CD8-positive, alpha-beta memory T cell (primary cell): Measurements from ENCODE around the gene LPAR2. TPM values are rescaled to one million over a fixed set of nuclear protein-coding genes. Genes with fewer than 3 reads are reported as not detected.

Experiments used
- CTCF ChIA-PET: fragments of 350-600 bp; sonication (Branson Sonifier 250); formaldehyde crosslinking; loops from one replicate; lab custom pipeline; 2021; ENCODE audit warnings: antibody characterized with exemption; lab: Charles Lee
- POLR2A ChIA-PET: fragments of 350-600 bp; sonication (Branson Sonifier 250); formaldehyde crosslinking; loops from one replicate; lab custom pipeline; 2021; ENCODE audit warnings: antibody characterized with exemption; lab: Charles Lee
- DNase-seq, 5 donors: peaks; one replicate each; pipeline versions ENCODE4 v3.0.0 to v3.0.0-alpha.2; 2020 to 2022; ENCODE audit warnings: mixed read lengths in 1 of 5
- H3K27ac ChIP-seq: one replicate; pipeline ENCODE4 v1.7.0; 2013; ENCODE audit warnings: low read depth, mild to moderate bottlenecking, low read length, moderate library complexity
- H3K27me3 ChIP-seq: 2 replicates; pipeline ENCODE4 v1.7.0; 2013; ENCODE audit warnings: low read length, mild to moderate bottlenecking; ENCODE audit not compliant: insufficient read depth, poor library complexity, severe bottlenecking
- H3K36me3 ChIP-seq: 2 replicates; pipeline ENCODE4 v1.7.0; 2013; ENCODE audit warnings: mild to moderate bottlenecking, low read length, moderate library complexity; ENCODE audit not compliant: insufficient read depth
- H3K4me1 ChIP-seq: 2 replicates; pipeline ENCODE4 v1.7.0; 2013; ENCODE audit warnings: mild to moderate bottlenecking, low read length, moderate library complexity; ENCODE audit not compliant: insufficient read depth
- H3K4me3 ChIP-seq: 2 replicates; pipeline ENCODE4 v1.7.0; 2013; ENCODE audit warnings: mild to moderate bottlenecking, low read length
- H3K9me3 ChIP-seq: 2 replicates; pipeline ENCODE4 v1.7.0; 2013; ENCODE audit warnings: mild to moderate bottlenecking, low read length
- H3K27ac Mint-ChIP-seq, 8 donors: one replicate each; pipeline ENCODE4 v1.8.0; 2020 to 2021; ENCODE audit warnings: mixed read lengths in 8 of 8, mild to moderate bottlenecking in 6 of 8, inconsistent platforms in 3 of 8, moderate library complexity in 3 of 8
- H3K27me3 Mint-ChIP-seq, 2 donors: one replicate each; pipeline ENCODE4 v1.8.0; 2020 to 2021; ENCODE audit warnings: mixed read lengths in 2 of 2, mild to moderate bottlenecking in 1 of 2, moderate library complexity in 1 of 2
- H3K36me3 Mint-ChIP-seq, 3 donors: one replicate each; pipeline ENCODE4 v1.8.0; 2020 to 2021; ENCODE audit warnings: mixed read lengths in 3 of 3, inconsistent platforms in 1 of 3, mild to moderate bottlenecking in 1 of 3
- H3K4me1 Mint-ChIP-seq, 3 donors: one replicate each; pipeline ENCODE4 v1.8.0; 2020 to 2021; ENCODE audit warnings: mixed read lengths in 3 of 3, inconsistent platforms in 1 of 3, mild to moderate bottlenecking in 1 of 3
- H3K4me3 Mint-ChIP-seq, 7 donors: one replicate each; pipeline ENCODE4 v1.8.0; 2020 to 2021; ENCODE audit warnings: mixed read lengths in 7 of 7, mild to moderate bottlenecking in 6 of 7, moderate library complexity in 4 of 7, inconsistent platforms in 2 of 7
- H3K9me3 Mint-ChIP-seq, 5 donors: one replicate each; pipeline ENCODE4 v1.8.0; 2020 to 2022; ENCODE audit warnings: mixed read lengths in 5 of 5, mild to moderate bottlenecking in 3 of 5, moderate library complexity in 2 of 5, inconsistent platforms in 1 of 5
- polyA plus RNA-seq: library from polyadenylated mRNA; unstranded; fragments of 300-500 nt; fragmentation: Illumina TruSeq; gene quantifications from one replicate; pipeline ENCODE4 v1.2.3, GENCODE V29; 2021
- total RNA-seq, 2 experiments: library from RNA; stranded (reverse); gene quantifications; one replicate each; pipeline ENCODE4 v1.2.3, GENCODE V29; 2021

Gene LPAR2
- 10 to 100 TPM; 23.6 to 24.8 TPM for total RNA-seq
- 37.8 TPM for polyA plus RNA-seq

DNA sequence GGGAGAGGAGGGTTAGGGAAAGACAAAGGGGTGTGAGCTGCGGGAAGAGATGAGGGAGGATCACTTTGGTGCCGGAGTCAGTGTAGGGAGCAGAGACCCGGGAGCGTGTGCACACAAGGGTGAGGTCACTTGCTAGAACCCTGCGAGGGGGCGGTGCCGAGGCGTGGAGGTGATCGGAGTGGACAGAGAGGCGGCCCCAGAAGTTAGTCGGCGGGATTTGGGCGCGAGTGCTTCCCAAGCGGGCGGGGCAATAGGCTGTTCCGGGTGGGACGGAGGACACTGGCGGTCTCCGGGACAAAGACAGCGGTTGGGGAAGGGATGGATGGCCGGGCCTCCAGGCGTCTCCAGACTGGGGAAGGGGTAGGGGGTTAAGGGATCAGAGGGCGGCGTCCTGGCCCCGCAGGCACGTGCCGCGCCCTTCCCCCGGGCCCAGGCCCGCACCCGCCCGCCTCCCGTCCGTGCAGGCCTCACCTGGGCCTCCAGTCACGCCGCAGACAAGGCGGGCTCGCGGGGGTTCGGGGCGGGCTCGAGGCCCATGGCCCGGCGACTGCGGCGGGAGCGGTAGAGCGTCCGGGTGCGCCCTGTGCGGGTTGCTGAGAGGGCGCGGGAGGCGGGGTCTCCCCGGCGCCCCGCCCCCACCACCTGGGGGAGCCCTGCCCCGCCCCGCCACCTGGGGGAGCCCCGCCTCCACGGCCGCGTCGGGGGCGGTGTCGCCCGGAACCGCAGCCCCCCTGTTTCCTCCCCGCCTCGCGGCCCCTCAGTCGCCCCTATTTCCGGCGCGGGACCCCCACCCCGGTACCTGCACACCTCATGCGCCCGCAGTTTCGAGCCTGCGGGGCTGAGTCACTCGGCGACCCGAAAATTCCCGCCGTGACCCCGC lies at the start of gene LPAR2:
LPAR2 (minus strand) TSS at position 600 of the 880 bp plus-strand sequence. CDS start 945 bp downstream, outside the sequence.
- peak; percentile 76 to 90 (median 83) for DNase-seq
- peaks cover 7% of the 10 kb centered on the region for H3K36me3 ChIP-seq
- no peaks in the 10 kb centered on the region for H3K27me3 ChIP-seq
- no peaks in the 10 kb centered on the region for H3K9me3 ChIP-seq
- peaks cover 17% of the 10 kb centered on the region for H3K4me1 ChIP-seq
- peak within 1 kb of the TSS; percentile 61 for H3K27ac ChIP-seq
- no peaks in the 10 kb centered on the region for H3K27me3 Mint-ChIP-seq
- H3K4me3 ChIP-seq: peak within 1 kb of the TSS; percentile 80
- peaks cover 0 to 1% (median 0%) of the 10 kb centered on the region in 5 donors for H3K9me3 Mint-ChIP-seq
- H3K4me3 Mint-ChIP-seq: peak within 1 kb of the TSS; percentile 89 to 96 (median 94)
- peaks cover 23 to 39% (median 32%) of the 10 kb centered on the region in 3 donors for H3K4me1 Mint-ChIP-seq
- POLR2A ChIA-PET: interaction anchor here (0.7 to 1.5 kb wide), 10 partner anchors 10 to 74 kb away, joined by 3 to 11 read pairs (median 6); partner anchors contain the start of genes ATP13A1, PBX4 and ZNF101
- peaks cover 3 to 54% (median 6%) of the 10 kb centered on the region in 3 donors for H3K36me3 Mint-ChIP-seq
- CTCF ChIA-PET: interaction anchor here (0.6 to 1.1 kb wide), 5 partner anchors 8 to 96 kb away, joined by 3 to 7 read pairs (median 5); no protein-coding TSS in a partner anchor
- peak within 1 kb of the TSS; percentile 87 to 97 (median 96) for H3K27ac Mint-ChIP-seq

DNA sequence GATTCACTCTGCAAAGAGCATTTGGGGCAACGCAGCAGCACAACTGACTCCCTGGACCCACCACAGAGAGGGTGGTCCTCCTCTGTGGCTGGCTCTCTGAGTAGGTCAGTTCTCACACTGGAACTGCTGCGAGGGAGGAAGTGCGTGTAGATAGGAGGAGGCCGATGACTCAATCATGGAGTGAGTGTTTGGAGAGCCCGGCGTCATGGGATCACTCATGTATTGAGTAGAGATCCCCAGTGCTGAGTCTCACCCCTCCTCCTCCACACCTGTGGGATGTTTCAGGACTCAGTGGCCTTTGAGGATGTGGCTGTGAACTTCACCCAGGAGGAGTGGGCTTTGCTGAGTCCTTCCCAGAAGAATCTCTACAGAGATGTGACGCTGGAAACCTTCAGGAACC lies 49.6 kb upstream of the LPAR2 start:
- H3K9me3 ChIP-seq: peaks cover 69% of the 10 kb centered on the region
- H3K27ac ChIP-seq: no peak overlapping the region
- peak overlapping the region; percentile 26 for H3K4me3 ChIP-seq
- Mint-ChIP-seq H3K9me3 (peaks cover 14 to 81% (median 64%) of the 10 kb centered on the region in 5 donors), H3K36me3 (peaks cover 44 to 84% (median 82%) of the 10 kb centered on the region in 3 donors), H3K4me1 (peaks cover 25 to 52% (median 29%) of the 10 kb centered on the region in 3 donors), H3K27ac (peak overlapping the region in 3 of 8 donors; percentile 42 to 87 (median 51)), H3K27me3 (peaks cover 0 to 4% of the 10 kb centered on the region in 2 donors), H3K4me3 (peak overlapping the region in 3 of 7 donors; percentile 5 to 80 (median 24))
- H3K36me3 ChIP-seq: peaks cover 71% of the 10 kb centered on the region
- ChIA-PET CTCF (no interaction called here), POLR2A (interaction anchor here (1.7 kb wide), 1 partner anchor 8 kb away, joined by 8 read pairs; no protein-coding TSS in a partner anchor)
- H3K4me1 ChIP-seq: peaks cover 10% of the 10 kb centered on the region
- no peak for DNase-seq
- no peaks in the 10 kb centered on the region for H3K27me3 ChIP-seq

DNA sequence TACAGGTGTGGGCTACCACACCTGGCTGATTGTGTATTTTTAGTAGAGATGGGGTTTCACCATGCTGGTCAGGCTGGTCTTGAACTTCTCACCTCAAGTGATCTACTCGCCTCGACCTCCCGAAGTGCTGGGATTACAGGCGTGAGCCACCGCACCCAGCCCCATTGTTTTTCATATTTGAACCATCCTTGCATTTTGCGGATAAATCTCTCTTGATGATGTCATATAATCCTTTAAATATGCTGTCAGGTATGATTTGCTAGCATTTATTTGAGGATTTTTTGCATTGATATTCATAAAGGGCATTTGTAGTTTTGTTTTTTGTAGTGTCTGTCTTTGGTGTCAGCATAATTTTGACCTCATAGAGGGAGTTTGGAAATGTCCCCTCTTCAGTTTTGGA lies 46.3 kb upstream of the LPAR2 start:
- ChIA-PET CTCF (no interaction called here), POLR2A (no interaction called here)
- Histone ChIP-seq H3K27ac (no peak overlapping the region), H3K4me1 (peaks cover 34% of the 10 kb centered on the region), H3K27me3 (no peaks in the 10 kb centered on the region), H3K9me3 (peaks cover 46% of the 10 kb centered on the region), H3K36me3 (peaks cover 72% of the 10 kb centered on the region), H3K4me3 (peak overlapping the region; percentile 34)
- H3K4me3 Mint-ChIP-seq: peak overlapping the region; percentile 6 to 69 (median 54)
- H3K27ac Mint-ChIP-seq: peak overlapping the region in 4 of 8 donors; percentile 12 to 68 (median 54)
- peaks cover 9 to 63% (median 48%) of the 10 kb centered on the region in 5 donors for H3K9me3 Mint-ChIP-seq
- peaks cover 38 to 78% (median 52%) of the 10 kb centered on the region in 3 donors for H3K4me1 Mint-ChIP-seq
- H3K27me3 Mint-ChIP-seq: peaks cover 0 to 2% of the 10 kb centered on the region in 2 donors
- no peak for DNase-seq
- peaks cover 38 to 85% (median 80%) of the 10 kb centered on the region in 3 donors for H3K36me3 Mint-ChIP-seq

DNA sequence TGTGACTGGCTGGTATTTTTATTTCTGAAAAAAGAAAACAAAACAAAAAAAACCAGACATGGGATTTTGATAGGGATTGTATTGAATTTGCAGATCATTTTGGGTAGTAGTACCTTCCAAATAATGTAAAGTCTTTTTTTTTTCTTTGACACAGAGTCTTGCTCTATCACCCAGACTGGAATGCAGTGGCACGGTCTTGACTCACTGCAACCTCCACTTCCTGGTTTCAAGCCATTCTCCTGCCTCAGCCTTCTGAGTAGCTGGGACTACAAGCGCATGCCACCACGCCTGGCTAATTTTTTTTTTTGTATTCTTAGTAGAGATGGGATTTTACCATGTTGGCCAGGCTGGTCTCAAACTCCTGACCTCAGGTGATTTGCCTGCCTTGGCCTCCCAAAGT lies 44.8 kb upstream of the LPAR2 start:
- Mint-ChIP-seq H3K36me3 (peaks cover 28 to 79% (median 70%) of the 10 kb centered on the region in 3 donors), H3K9me3 (peaks cover 5 to 53% (median 37%) of the 10 kb centered on the region in 5 donors), H3K27me3 (peaks cover 0 to 2% of the 10 kb centered on the region in 2 donors), H3K4me3 (peak overlapping the region in 5 of 7 donors; percentile 12 to 61 (median 47)), H3K4me1 (peaks cover 38 to 80% (median 57%) of the 10 kb centered on the region in 3 donors), H3K27ac (peak overlapping the region in 3 of 8 donors; percentile 5 to 63 (median 30))
- no peaks in the 10 kb centered on the region for H3K27me3 ChIP-seq
- DNase-seq: no peak
- H3K36me3 ChIP-seq: peaks cover 57% of the 10 kb centered on the region
- ChIA-PET CTCF (interaction anchor here (1.3 kb wide), 1 partner anchor 42 kb away, joined by 3 read pairs; no protein-coding TSS in a partner anchor), POLR2A (interaction anchor here (0.7 to 0.8 kb wide), 2 partner anchors 8 to 11 kb away, joined by 3 to 4 read pairs; no protein-coding TSS in a partner anchor)
- H3K9me3 ChIP-seq: peaks cover 35% of the 10 kb centered on the region
- H3K4me1 ChIP-seq: peaks cover 36% of the 10 kb centered on the region
- H3K27ac ChIP-seq: no peak overlapping the region
- H3K4me3 ChIP-seq: no peak overlapping the region

DNA sequence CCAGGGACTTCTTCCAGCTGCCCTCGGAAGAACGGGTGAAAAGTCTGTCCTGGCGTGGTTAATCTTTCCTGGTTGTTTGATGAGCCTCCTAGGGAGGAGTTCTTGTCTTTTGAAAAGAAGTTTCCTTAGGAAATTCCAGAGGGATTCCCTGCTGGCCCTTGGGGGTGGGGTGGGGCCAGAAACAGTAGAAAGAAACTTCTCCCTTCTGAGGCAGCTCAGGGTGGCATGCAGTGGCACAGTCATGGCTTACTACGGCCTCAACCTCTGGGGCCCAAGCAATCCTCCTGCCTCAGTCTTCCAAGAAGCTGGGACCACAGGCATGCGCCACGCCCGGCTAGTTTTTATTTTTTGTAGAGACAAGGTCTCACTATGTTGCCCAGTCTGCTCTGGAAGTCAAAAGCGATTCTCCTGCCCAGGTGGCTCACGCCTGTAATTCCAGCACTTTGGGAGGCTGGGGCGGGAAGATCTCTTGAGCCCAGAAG lies 42.1 kb upstream of the LPAR2 start:
- Mint-ChIP-seq H3K36me3 (peaks cover 10 to 55% (median 43%) of the 10 kb centered on the region in 3 donors), H3K4me1 (peaks cover 26 to 68% (median 39%) of the 10 kb centered on the region in 3 donors), H3K27me3 (no peaks in the 10 kb centered on the region), H3K27ac (peak overlapping the region; percentile 84 to 99 (median 90)), H3K4me3 (peak overlapping the region; percentile 85 to 92 (median 89)), H3K9me3 (peaks cover 0 to 37% (median 19%) of the 10 kb centered on the region in 5 donors)
- POLR2A ChIA-PET: interaction anchor here (0.8 to 3.7 kb wide), 7 partner anchors 17 to 305 kb away, joined by 3 to 29 read pairs (median 11); partner anchors contain the start of genes LPAR2, ZNF253 and ZNF93
- H3K4me1 ChIP-seq: peaks cover 50% of the 10 kb centered on the region
- peak overlapping the region; percentile 76 for H3K4me3 ChIP-seq
- H3K36me3 ChIP-seq: peaks cover 32% of the 10 kb centered on the region
- peak in 1 of 5 donors; percentile 40 for DNase-seq
- H3K27ac ChIP-seq: peak overlapping the region; percentile 85
- peaks cover 11% of the 10 kb centered on the region for H3K9me3 ChIP-seq
- no peaks in the 10 kb centered on the region for H3K27me3 ChIP-seq
- CTCF ChIA-PET: interaction anchor here (1.2 to 1.8 kb wide), 3 partner anchors 14 to 151 kb away, joined by 3 to 4 read pairs (median 4); partner anchors contain the start of genes ZNF14 and ZNF506

DNA sequence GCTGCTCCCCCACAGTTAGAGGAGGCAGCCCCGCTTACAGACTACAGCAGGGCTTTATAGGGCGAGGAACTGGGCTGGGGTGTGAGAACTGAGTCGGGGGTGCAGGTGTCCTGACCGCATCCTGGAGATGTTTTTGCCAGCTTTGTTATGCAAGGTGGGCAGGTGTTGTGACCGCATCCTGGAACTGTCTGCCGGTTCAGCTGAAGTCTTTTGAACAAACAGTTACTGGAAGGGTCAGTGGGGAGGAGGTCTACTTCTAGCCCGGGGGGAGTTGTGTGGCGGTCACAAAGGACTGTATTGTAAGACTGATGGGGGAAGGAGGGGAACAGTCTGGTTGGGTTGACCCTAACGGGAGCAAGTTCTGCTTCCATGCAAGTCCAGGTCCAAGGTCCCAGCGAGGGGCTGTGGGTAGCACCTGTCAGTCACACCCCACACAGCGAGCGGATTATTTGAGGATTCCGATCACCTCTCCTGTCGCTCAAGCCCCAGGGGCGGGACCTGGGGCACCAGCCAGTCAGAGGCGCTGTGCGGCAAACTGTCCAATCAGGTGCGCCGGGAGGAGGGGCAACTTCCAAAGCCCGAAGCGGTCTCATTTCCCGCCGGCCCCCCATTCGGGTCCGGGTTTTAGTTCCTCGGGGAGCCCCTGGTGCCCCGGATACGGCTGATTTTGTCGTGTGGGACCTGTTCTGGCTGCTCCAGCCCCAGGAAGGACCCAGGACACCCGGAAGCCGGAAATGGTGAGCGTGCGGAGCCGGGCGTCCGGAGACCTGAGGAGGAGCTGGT lies 40.4 kb upstream of the LPAR2 start, which contains the start of gene ZNF101:
ZNF101 (plus strand) TSS at position 610 of the 783 bp plus-strand sequence; CDS start at position 735, 125 bp downstream.
- peak within 1 kb of the TSS; percentile 76 for H3K4me3 ChIP-seq
- H3K27me3 Mint-ChIP-seq: no peaks in the 10 kb centered on the region
- peak within 1 kb of the TSS; percentile 89 to 99 (median 95) for H3K27ac Mint-ChIP-seq
- H3K9me3 ChIP-seq: peaks cover 4% of the 10 kb centered on the region
- H3K27me3 ChIP-seq: no peaks in the 10 kb centered on the region
- POLR2A ChIA-PET: interaction anchor here (0.7 to 3.7 kb wide), 26 partner anchors 10 to 897 kb away, joined by 3 to 35 read pairs (median 6); partner anchors contain the start of genes LPAR2, NDUFA13, TSSK6 and ZNF14
- CTCF ChIA-PET: interaction anchor here (0.9 to 2.3 kb wide), 6 partner anchors 11 to 153 kb away, joined by 3 to 9 read pairs (median 4); partner anchors contain the start of gene ZNF506
- H3K27ac ChIP-seq: peak within 1 kb of the TSS; percentile 85
- H3K9me3 Mint-ChIP-seq: peaks cover 0 to 28% (median 11%) of the 10 kb centered on the region in 5 donors
- peaks cover 23 to 66% (median 46%) of the 10 kb centered on the region in 3 donors for H3K4me1 Mint-ChIP-seq
- peak within 1 kb of the TSS; percentile 85 to 92 (median 89) for H3K4me3 Mint-ChIP-seq
- peak; percentile 92 to 97 (median 96) for DNase-seq
- peaks cover 23% of the 10 kb centered on the region for H3K36me3 ChIP-seq
- H3K4me1 ChIP-seq: peaks cover 43% of the 10 kb centered on the region
- peaks cover 3 to 48% (median 32%) of the 10 kb centered on the region in 3 donors for H3K36me3 Mint-ChIP-seq
